ENCODE results near the gene CMC4.
A peak's percentile ranks its signal among the peaks of the same experiment; 100 is the strongest.

Gene CMC4

GRCh38 chrX:155070975-155071693 lies at the start of gene CMC4, which contains the start of the genes BRCC3 and MTCP1:
TSS of gene CMC4 (minus strand) at chrX:155071136. CDS start at chrX:155064023, 7,113 bp downstream.
TSS of gene BRCC3 (plus strand) at chrX:155071508. CDS start at chrX:155071528, 20 bp downstream.
TSS of gene MTCP1 (minus strand) at chrX:155071136. CDS start at chrX:155066010, 5,126 bp downstream.
- peaks cover 24% of the 10 kb centered on the region for H3K36me3 Mint-ChIP-seq (ENCODE audit: low read depth)
- DNase-seq (ENCODE audit: low spot score): peak; percentile 79
- no peaks in the 10 kb centered on the region for H3K27me3 Mint-ChIP-seq (ENCODE audit: low read depth)
- H3K4me1 Mint-ChIP-seq (ENCODE audit: low read depth): peaks cover 48% of the 10 kb centered on the region
- no peaks in the 10 kb centered on the region for H3K9me3 Mint-ChIP-seq
- H3K4me3 Mint-ChIP-seq: peak within 1 kb of the TSS; percentile 94
- peak within 1 kb of the TSS; percentile 96 for H3K27ac Mint-ChIP-seq

GRCh38 chrX:155115174-155115819 lies 44.4 kb upstream of the CMC4 start:
- H3K4me1 Mint-ChIP-seq (ENCODE audit: low read depth): no peaks in the 10 kb centered on the region
- H3K27me3 Mint-ChIP-seq (ENCODE audit: low read depth): no peaks in the 10 kb centered on the region
- no peak overlapping the region for H3K27ac Mint-ChIP-seq
- DNase-seq (ENCODE audit: low spot score): no peak
- H3K9me3 Mint-ChIP-seq: peaks cover 4% of the 10 kb centered on the region
- peaks cover 49% of the 10 kb centered on the region for H3K36me3 Mint-ChIP-seq (ENCODE audit: low read depth)
- no peak overlapping the region for H3K4me3 Mint-ChIP-seq

- H3K27me3 Mint-ChIP-seq (ENCODE audit: low read depth): no peaks in the 10 kb centered on the region
- H3K4me3 Mint-ChIP-seq: no peak overlapping the region
- no peak for DNase-seq (ENCODE audit: low spot score)
- peaks cover 4% of the 10 kb centered on the region for H3K9me3 Mint-ChIP-seq
- H3K4me1 Mint-ChIP-seq (ENCODE audit: low read depth): no peaks in the 10 kb centered on the region
- peaks cover 47% of the 10 kb centered on the region for H3K36me3 Mint-ChIP-seq (ENCODE audit: low read depth)
- no peak overlapping the region for H3K27ac Mint-ChIP-seq
These were observed 42.2 kb upstream of the CMC4 start for GRCh38 chrX:155113097-155113496.

- H3K9me3 Mint-ChIP-seq: peaks cover 4% of the 10 kb centered on the region
- no peaks in the 10 kb centered on the region for H3K4me1 Mint-ChIP-seq (ENCODE audit: low read depth)
- no peak overlapping the region for H3K4me3 Mint-ChIP-seq
- H3K36me3 Mint-ChIP-seq (ENCODE audit: low read depth): peaks cover 53% of the 10 kb centered on the region
- no peak overlapping the region for H3K27ac Mint-ChIP-seq
- DNase-seq (ENCODE audit: low spot score): no peak
- no peaks in the 10 kb centered on the region for H3K27me3 Mint-ChIP-seq (ENCODE audit: low read depth)
These were observed 41.2 kb upstream of the CMC4 start for GRCh38 chrX:155112171-155112570.

- H3K36me3 Mint-ChIP-seq (ENCODE audit: low read depth): peaks cover 51% of the 10 kb centered on the region
- H3K27me3 Mint-ChIP-seq (ENCODE audit: low read depth): no peaks in the 10 kb centered on the region
- H3K27ac Mint-ChIP-seq: no peak overlapping the region
- no peak for DNase-seq (ENCODE audit: low spot score)
- no peak overlapping the region for H3K4me3 Mint-ChIP-seq
- peaks cover 4% of the 10 kb centered on the region for H3K9me3 Mint-ChIP-seq
- H3K4me1 Mint-ChIP-seq (ENCODE audit: low read depth): no peaks in the 10 kb centered on the region
These were observed 37.5 kb upstream of the CMC4 start for GRCh38 chrX:155108427-155108826.

- H3K9me3 Mint-ChIP-seq: no peaks in the 10 kb centered on the region
- peaks cover 2% of the 10 kb centered on the region for H3K4me1 Mint-ChIP-seq (ENCODE audit: low read depth)
- H3K27me3 Mint-ChIP-seq (ENCODE audit: low read depth): no peaks in the 10 kb centered on the region
- peaks cover 37% of the 10 kb centered on the region for H3K36me3 Mint-ChIP-seq (ENCODE audit: low read depth)
- H3K4me3 Mint-ChIP-seq: no peak overlapping the region
- DNase-seq (ENCODE audit: low spot score): no peak
- H3K27ac Mint-ChIP-seq: no peak overlapping the region
These were observed 35.0 kb upstream of the CMC4 start for GRCh38 chrX:155105919-155106318.

- Mint-ChIP-seq H3K27ac (no peak overlapping the region), H3K9me3 (no peaks in the 10 kb centered on the region), H3K4me1 (ENCODE audit: low read depth) (no peaks in the 10 kb centered on the region), H3K27me3 (ENCODE audit: low read depth) (no peaks in the 10 kb centered on the region), H3K4me3 (no peak overlapping the region), H3K36me3 (ENCODE audit: low read depth) (peaks cover 27% of the 10 kb centered on the region)
- no peak for DNase-seq (ENCODE audit: low spot score)
These were observed 23.6 kb upstream of the CMC4 start for GRCh38 chrX:155094468-155095061.

- Mint-ChIP-seq H3K27me3 (ENCODE audit: low read depth) (no peaks in the 10 kb centered on the region), H3K9me3 (no peaks in the 10 kb centered on the region), H3K27ac (no peak overlapping the region), H3K4me3 (no peak overlapping the region), H3K4me1 (ENCODE audit: low read depth) (no peaks in the 10 kb centered on the region), H3K36me3 (ENCODE audit: low read depth) (peaks cover 16% of the 10 kb centered on the region)
- no peak for DNase-seq (ENCODE audit: low spot score)
These were observed 16.2 kb upstream of the CMC4 start for GRCh38 chrX:155086961-155087735.

GRCh38 chrX:155086202-155086840 lies 15.4 kb upstream of the CMC4 start:
- Mint-ChIP-seq H3K9me3 (no peaks in the 10 kb centered on the region), H3K36me3 (ENCODE audit: low read depth) (peaks cover 20% of the 10 kb centered on the region), H3K4me3 (no peak overlapping the region), H3K27me3 (ENCODE audit: low read depth) (no peaks in the 10 kb centered on the region), H3K27ac (peak overlapping the region; percentile 26), H3K4me1 (ENCODE audit: low read depth) (no peaks in the 10 kb centered on the region)
- peak; percentile 10 for DNase-seq (ENCODE audit: low spot score)

GRCh38 chrX:155071694-155072280 lies 851 bp upstream of the CMC4 start:
- Mint-ChIP-seq H3K4me1 (ENCODE audit: low read depth) (peaks cover 44% of the 10 kb centered on the region), H3K27ac (peak overlapping the region; percentile 96), H3K9me3 (no peaks in the 10 kb centered on the region), H3K4me3 (peak overlapping the region; percentile 94), H3K27me3 (ENCODE audit: low read depth) (no peaks in the 10 kb centered on the region), H3K36me3 (ENCODE audit: low read depth) (peaks cover 24% of the 10 kb centered on the region)
- no peak for DNase-seq (ENCODE audit: low spot score)

GRCh38 chrX:155070663-155070974 lies 317 bp downstream of the CMC4 start:
- Mint-ChIP-seq H3K27ac (peak overlapping the region; percentile 89), H3K4me1 (ENCODE audit: low read depth) (peaks cover 48% of the 10 kb centered on the region), H3K4me3 (peak overlapping the region; percentile 89), H3K27me3 (ENCODE audit: low read depth) (no peaks in the 10 kb centered on the region), H3K9me3 (no peaks in the 10 kb centered on the region), H3K36me3 (ENCODE audit: low read depth) (peaks cover 21% of the 10 kb centered on the region)
- no peak for DNase-seq (ENCODE audit: low spot score)

- no peaks in the 10 kb centered on the region for H3K9me3 Mint-ChIP-seq
- H3K36me3 Mint-ChIP-seq (ENCODE audit: low read depth): peaks cover 17% of the 10 kb centered on the region
- no peak for DNase-seq (ENCODE audit: low spot score)
- H3K27me3 Mint-ChIP-seq (ENCODE audit: low read depth): no peaks in the 10 kb centered on the region
- H3K4me1 Mint-ChIP-seq (ENCODE audit: low read depth): peaks cover 45% of the 10 kb centered on the region
- peak overlapping the region; percentile 89 for H3K27ac Mint-ChIP-seq
- H3K4me3 Mint-ChIP-seq: peak overlapping the region; percentile 89
These were observed 898 bp downstream of the CMC4 start for GRCh38 chrX:155070038-155070437.

- H3K36me3 Mint-ChIP-seq (ENCODE audit: low read depth): peaks cover 16% of the 10 kb centered on the region
- H3K4me3 Mint-ChIP-seq: peak overlapping the region; percentile 89
- H3K27me3 Mint-ChIP-seq (ENCODE audit: low read depth): no peaks in the 10 kb centered on the region
- peaks cover 44% of the 10 kb centered on the region for H3K4me1 Mint-ChIP-seq (ENCODE audit: low read depth)
- H3K9me3 Mint-ChIP-seq: no peaks in the 10 kb centered on the region
- no peak for DNase-seq (ENCODE audit: low spot score)
- no peak overlapping the region for H3K27ac Mint-ChIP-seq
These were observed 1.5 kb downstream of the CMC4 start for GRCh38 chrX:155069414-155069813.

Data from T-helper 2 cell treated with Interferon-gamma antibody and Interleukin-4, amounts not matched to agents 5 μg/mL and 100 μg/mL, for 36 hours (primary cell).